HG03280 (cell line): ENCODE data around the gene PCP2.

Source experiments
- ATAC-seq: cut with Tn5 transposase; IDR thresholded peaks from one replicate; pipeline ENCODE4 v1.9.1; 2021; ENCODE audit warnings: mild to moderate bottlenecking, moderate library complexity; ENCODE audit not compliant: unreplicated experiment

PCP2 gene

GRCh38 chr19:7633698-7634097, at the start of gene PCP2:
Gene PCP2 (minus strand): TSS chr19:7633719. CDS start chr19:7633457, 262 bp downstream.
- no peak for ATAC-seq

GRCh38 chr19:7682175-7682855, 48.8 kb upstream of the PCP2 start:
- no peak for ATAC-seq

GRCh38 chr19:7681340-7682174, 48.0 kb upstream of the PCP2 start:
- peak; percentile 14 for ATAC-seq

- ATAC-seq = peak; percentile 64
Observed at GRCh38 chr19:7680606-7681339, 47.3 kb upstream of the PCP2 start, which contains the start of gene TRAPPC5. Gene TRAPPC5 (plus strand): TSS chr19:7680833. CDS start chr19:7682254, 1,421 bp downstream.

- no peak for ATAC-seq
Observed at GRCh38 chr19:7679771-7680605, 46.5 kb upstream of the PCP2 start.

- ATAC-seq = no peak
Observed at GRCh38 chr19:7678971-7679751, 45.6 kb upstream of the PCP2 start.

GRCh38 chr19:7677669-7678311, 44.3 kb upstream of the PCP2 start:
- no peak for ATAC-seq

GRCh38 chr19:7676854-7677253, 43.3 kb upstream of the PCP2 start, which contains the start of gene MCEMP1:
Gene MCEMP1 (plus strand): TSS chr19:7677090. CDS start chr19:7677121, 31 bp downstream.
- ATAC-seq = no peak

GRCh38 chr19:7676376-7676775, 42.9 kb upstream of the PCP2 start:
- ATAC-seq = no peak

- ATAC-seq = no peak
Observed at GRCh38 chr19:7674010-7675005, 40.8 kb upstream of the PCP2 start.

- no peak for ATAC-seq
Observed at GRCh38 chr19:7672522-7672921, 39.0 kb upstream of the PCP2 start.

GRCh38 chr19:7670790-7671189, 37.3 kb upstream of the PCP2 start:
- ATAC-seq = no peak

GRCh38 chr19:7670150-7670783, 36.7 kb upstream of the PCP2 start:
- no peak for ATAC-seq

GRCh38 chr19:7669641-7670040, 36.1 kb upstream of the PCP2 start:
- ATAC-seq = no peak

- no peak for ATAC-seq
Observed at GRCh38 chr19:7668842-7669241, 35.3 kb upstream of the PCP2 start, which contains the start of gene RETN. Gene RETN (plus strand): TSS chr19:7669049. CDS start chr19:7669327, 278 bp downstream.

- ATAC-seq = no peak
Observed at GRCh38 chr19:7665076-7665475, 31.6 kb upstream of the PCP2 start.

GRCh38 chr19:7663706-7664105, 30.2 kb upstream of the PCP2 start:
- no peak for ATAC-seq
